A172 (cell line): Measurements from ENCODE around the gene DPEP2NB. TPM values are rescaled to one million over a fixed set of nuclear protein-coding genes. Genes with fewer than 3 reads are reported as not detected.
"Not testable (repeated sequence)": the region's sequence is repeated elsewhere in the genome, so short reads cannot be mapped to it uniquely, and the experiment has no call there.

Source experiments
- DNase-seq: peaks from one replicate; pipeline ENCODE4 v3.0.0-alpha.2; 2015; ENCODE audit warnings: low spot score
- total RNA-seq: library from RNA; depleted of rRNA; stranded (reverse); fragments of >200 nt; shearing (Covaris generic); gene quantifications from 2 replicates; pipeline ENCODE4 v1.2.3, GENCODE V29; 2014

Gene DPEP2NB
- total RNA-seq, 1 experiment from 2014 or later, result not detected

DNA sequence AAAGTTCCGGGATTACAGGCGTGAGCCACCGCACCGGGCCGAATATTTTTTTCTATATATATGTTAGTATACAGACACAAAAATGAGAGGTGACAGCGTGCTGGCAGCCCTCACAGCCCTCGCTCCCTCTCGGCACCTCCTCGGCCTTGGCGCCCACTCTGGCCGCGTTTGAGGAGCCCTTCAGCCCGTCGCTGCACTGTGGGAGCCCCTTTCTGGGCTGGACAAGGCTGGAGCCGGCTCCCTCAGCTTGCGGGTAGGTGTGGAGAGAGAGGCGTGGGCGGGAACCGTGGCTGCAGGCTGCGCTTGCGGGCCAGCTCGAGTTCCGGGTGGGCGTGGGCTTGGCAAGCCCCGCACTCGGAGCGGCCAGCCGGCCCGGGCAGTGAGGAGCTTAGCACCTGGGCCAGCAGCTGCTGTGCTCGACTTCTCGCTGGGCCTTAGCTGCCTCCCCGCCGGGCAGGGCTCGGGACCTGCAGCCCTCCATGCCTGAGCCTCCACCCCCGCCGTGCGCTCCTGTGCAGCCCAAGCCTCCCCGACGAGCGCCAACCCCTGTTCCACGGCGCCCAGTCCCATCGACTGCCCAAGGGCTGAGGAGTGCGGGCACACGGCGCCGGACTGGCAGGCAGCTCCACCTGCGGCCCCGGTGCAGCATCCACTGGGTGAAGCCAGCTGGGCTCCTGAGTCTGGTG is 33.6 kb downstream of the DPEP2NB start:
- DNase-seq, result no peak

- DNase-seq, result no peak
These were observed 35.6 kb downstream of the DPEP2NB start, which contains the start of gene DPEP3 for GRCh38 chr16:67979955-67980678. DPEP3 (minus strand) TSS chr16:67980499; CDS start chr16:67980380, 119 bp downstream.

GRCh38 chr16:67977469-67978227 is 38.1 kb downstream of the DPEP2NB start:
- DNase-seq, result no peak

- DNase-seq, result no peak
These were observed 38.7 kb downstream of the DPEP2NB start for GRCh38 chr16:67977005-67977404.

DNA sequence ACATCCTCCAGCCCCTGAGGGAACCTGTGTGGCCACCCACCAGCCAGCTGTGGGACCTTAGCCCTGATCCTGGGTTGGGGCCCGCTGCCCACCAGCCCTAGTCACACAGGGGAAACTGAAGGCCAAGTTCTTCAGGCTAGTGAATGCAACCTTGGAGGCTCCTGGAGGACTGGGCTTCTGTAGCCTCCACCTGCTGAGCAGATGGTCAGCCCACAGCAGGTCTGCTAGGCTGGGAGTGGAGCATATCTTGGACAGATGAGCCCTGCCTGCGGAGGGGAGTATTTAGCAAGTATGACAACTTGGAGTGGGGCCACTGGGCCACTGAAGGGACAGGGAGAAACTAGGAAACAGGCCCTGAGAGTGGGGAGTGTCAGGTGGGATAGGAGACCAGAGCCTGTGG is 39.5 kb downstream of the DPEP2NB start:
- no peak for DNase-seq

DNA sequence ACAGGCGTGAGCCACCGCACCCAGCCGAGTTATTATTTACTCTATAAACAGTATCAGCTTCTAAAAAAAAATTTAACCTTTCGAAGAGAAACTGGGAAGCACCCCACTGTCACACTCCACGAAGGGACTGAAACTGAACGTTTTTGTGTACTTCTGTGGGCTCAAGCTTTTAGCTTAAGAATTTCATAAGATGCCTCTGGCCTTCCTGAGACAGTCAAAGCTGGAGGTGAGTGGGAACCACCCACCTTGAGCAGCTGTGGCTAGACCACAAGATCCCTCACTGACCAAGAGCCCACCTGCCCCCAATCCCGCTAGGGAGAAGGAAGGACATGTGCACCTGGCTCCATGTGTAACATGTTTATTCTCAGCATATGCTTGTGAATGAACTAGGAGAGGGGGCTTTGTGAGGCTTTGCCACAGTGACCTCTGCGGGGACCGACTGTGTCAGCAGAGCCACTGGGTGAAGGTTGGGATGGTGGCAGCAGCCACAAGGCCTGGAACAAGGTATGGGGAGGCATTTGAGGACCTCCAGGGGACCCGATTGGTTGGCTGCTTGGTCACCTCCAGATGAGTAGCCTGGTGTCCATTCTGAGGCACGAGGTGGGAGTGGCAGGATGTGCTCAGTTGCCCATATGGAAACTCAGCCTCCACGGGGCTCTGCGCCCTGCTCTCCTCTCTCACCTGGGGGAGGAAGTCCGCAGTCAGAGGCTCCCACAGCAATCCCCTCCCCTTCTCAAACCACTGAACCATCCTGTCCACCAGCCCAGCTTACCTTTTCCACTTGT is 40.2 kb downstream of the DPEP2NB start:
- no peak for DNase-seq

GRCh38 chr16:67972285-67972684 is 43.4 kb downstream of the DPEP2NB start:
- DNase-seq, result not testable (repeated sequence)

GRCh38 chr16:67971111-67971510 is 44.6 kb downstream of the DPEP2NB start:
- DNase-seq, result no peak

DNA sequence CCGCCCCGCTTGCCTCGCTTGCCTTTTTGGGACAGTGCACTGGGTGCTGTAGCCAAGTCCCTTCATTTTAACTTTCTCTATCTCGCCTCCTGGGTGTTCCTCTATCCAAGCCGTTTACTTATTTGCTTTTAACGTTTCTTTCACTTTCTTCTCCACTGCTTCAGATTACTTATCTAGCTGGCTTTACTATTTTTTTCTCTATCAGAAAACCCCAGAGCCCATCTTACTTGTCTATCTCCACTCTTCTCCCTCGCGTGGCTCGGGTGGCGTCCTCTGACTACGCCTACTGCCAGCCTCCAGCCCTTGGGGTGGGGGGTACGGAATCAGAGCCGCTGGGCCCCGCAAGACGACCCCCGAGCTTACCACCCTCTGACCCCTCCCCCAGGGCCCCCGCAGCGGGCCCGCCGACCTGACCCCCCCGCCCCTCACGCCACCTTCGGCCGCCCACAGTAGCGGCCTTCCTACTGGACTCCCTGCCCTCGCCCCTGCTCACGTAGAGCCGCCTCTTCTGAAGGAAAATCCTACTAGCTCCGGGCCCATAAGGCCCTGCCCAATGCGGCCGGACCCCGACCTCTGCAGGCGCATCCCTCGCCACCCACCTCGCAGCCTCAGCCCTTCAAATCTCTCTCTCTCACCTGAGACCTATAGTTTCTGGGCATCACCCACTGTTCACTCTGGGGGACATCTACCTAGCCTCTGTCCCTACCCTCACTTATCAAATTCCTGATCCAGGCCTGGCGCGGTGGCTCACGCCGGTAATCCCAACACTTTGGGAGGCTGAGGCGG is 46.3 kb downstream of the DPEP2NB start:
- DNase-seq, result no peak

DNA sequence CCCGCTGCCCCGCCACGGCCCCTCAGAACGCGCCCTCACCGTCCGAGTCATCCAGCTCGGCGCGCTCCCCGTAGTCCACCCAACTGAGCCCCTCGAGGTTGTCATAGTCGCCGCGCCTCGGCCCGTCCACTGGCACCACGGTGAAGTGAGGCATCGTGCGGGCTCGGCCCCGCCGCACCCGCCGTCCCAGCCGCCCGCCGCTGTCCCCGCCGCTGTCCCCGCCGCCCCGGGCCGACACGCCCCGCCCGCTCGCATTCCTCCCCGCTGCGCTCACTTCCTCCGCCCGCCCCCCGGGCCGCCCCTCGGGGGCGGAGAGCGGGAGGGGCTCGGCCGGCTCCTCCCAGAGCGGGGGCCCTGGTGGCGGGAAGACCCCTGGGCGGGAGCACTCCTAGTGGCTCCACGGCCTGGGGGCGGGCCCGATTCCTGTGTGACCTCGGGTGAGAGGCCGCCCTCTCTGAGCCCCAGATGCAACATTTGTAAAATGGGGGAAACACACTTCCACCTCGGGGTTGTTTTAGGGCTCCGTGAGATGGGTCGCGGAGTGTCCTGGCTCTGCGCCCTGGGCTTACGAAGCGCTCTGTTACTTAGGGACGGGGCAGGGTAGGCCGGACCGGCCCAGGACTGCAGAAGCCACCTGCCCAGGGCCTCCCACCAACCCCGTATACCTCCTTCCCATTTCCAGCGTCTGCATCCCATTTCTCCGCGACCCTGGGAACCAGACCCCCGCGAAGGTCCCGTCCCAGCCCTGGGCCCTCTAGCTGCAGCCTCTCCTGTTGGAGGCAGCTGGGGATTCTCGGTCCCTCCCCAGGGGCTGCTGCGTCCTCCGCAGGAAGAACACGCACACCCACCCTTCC is 47.1 kb downstream of the DPEP2NB start, which contains the start of gene SLC12A4:
TSS of gene SLC12A4 (minus strand) at position 238 of the 854 bp plus-strand sequence. CDS start at position 154, 84 bp downstream.
- DNase-seq, result peak; percentile 41

- no peak for DNase-seq
These were observed 47.7 kb downstream of the DPEP2NB start for GRCh38 chr16:67967958-67968399.

- no peak for DNase-seq
These were observed 48.3 kb downstream of the DPEP2NB start for GRCh38 chr16:67967183-67967957.

- peak; percentile 62 for DNase-seq
These were observed 49.0 kb downstream of the DPEP2NB start for GRCh38 chr16:67966549-67967182.

GRCh38 chr16:67965668-67966548 is 49.8 kb downstream of the DPEP2NB start:
- DNase-seq, result no peak

DNA sequence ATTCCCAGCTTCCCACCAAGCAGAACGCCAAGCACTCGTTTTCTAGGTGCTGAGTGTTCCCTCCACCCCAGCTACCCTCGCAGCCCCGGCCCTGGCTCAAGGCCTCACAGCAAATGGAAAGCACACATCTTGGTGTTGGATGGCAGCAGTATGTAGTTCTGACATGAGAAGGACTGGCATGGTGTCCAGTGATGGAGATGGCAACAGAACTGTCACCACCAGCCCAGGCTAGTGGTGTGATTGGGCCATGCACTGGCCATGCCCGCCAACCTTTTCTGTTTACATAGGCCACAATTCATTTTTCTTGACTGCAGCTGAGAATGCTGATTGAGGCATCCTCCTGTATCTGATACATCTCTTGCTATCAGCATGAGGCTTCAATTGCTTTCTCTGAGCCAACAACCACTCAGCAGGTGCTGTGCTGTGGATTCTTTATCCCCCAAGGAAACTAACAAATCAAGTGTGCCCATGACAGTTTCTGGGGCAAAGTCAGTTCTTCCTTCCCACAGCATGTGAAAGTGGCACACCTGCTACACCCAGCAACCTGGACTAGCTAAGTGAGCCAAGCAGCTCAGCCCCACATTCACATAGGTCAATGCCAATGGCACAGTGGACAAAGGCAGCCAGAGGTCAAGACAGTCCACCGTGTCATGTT is 51.1 kb downstream of the DPEP2NB start:
- no peak for DNase-seq

GRCh38 chr16:67963662-67964321 is 51.9 kb downstream of the DPEP2NB start:
- DNase-seq, result no peak
